HG02571 (cell line): ENCODE data around the gene STOX2.
"Not testable (repeated sequence)": the region's sequence is repeated elsewhere in the genome, so short reads cannot be mapped to it uniquely, and the experiment has no call there.

ENCODE experiments used
- ATAC-seq: cut with Tn5 transposase; IDR thresholded peaks from one replicate; pipeline ENCODE4 v1.9.1; 2021; ENCODE audit warnings: mild to moderate bottlenecking, moderate library complexity; ENCODE audit not compliant: unreplicated experiment

The STOX2 gene

DNA sequence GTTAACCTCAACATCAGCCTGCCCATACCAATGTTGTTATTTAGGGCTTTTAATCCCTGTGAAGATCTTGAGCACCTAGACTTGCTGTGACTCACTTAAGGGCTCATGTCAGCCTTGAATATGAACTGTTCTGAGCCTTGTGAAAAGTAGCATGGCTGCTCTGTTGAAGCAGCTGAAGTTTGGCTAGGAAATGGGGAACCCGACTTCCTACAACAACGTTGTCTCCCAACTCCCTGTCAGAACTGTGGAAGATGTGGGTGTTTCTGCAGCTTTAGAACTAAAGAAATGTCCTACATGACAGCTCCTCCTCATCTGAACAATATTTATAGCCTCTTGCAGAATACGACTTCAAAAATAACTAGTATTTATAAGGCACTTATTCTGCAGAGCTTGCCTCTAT, 27.5 kb downstream of the STOX2 start:
- no peak for ATAC-seq

DNA sequence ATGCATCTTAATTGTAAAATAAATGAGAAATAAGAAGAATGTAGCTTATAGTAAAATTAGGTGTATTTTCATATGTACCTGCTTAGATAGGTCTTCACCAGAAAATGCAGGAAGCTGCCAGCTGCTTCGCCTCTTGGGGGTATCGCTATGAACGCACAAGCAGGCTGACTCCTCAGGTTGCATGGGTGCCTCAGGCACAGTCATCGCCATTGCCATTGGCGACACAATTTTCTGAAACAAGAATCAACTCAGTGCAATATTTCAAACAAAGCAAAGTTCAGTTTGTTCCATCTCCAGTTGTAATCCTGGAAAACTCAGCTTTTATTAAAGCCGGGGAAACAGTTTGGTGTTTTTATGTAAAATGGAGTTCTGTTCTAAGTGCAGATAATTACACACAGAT, 29.7 kb downstream of the STOX2 start:
- ATAC-seq, result no peak

DNA sequence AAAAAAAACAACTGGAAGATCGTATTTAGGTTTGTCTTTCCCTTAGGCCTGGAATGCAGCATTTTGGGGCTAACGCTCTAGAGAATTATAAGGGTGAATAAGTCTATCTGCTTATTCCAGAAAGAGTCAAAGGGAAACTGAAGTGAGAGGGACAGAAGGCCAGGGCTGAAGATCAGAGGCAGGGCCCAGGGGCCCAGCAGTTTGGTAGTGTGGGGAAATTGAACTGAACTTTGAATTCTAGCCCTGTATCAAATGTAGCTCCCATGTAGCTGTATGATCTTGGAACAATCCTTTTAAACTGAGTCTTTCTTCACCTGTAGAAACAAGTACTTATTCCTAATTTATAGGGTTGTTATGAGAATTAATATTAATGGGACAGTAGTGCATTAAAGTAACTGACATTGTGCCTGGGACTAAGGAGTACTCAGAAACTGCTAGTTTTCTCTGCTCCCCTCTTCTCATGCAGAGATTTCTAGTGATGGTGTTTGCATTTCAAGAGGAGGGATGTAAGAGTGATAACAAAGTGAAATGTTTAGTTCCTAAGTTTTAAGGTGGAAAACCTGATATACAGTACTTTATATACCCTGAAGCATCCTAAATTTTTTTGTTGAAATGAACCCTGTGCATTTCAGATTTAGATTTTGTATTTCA, 30.4 kb downstream of the STOX2 start:
- ATAC-seq, result no peak

DNA sequence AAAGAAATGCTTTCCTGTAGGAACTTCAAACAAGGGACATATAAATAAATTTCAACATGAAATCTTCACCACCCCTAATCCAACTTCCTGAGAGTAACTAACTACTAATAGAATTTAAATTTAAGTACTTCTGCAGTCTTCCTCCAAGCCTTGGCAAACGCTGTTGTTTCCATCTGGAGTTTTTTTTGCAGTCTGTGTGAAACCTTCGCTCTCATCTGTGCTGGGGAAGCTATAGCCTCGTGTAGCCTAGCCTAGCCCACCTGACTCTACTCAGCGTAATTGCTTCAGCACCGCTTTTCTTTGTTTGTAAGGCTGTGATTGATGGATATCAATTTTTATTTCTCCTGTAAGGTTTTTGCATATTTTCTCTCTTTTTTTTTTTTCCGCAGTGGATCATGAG, 30.9 kb downstream of the STOX2 start:
- no peak for ATAC-seq

DNA sequence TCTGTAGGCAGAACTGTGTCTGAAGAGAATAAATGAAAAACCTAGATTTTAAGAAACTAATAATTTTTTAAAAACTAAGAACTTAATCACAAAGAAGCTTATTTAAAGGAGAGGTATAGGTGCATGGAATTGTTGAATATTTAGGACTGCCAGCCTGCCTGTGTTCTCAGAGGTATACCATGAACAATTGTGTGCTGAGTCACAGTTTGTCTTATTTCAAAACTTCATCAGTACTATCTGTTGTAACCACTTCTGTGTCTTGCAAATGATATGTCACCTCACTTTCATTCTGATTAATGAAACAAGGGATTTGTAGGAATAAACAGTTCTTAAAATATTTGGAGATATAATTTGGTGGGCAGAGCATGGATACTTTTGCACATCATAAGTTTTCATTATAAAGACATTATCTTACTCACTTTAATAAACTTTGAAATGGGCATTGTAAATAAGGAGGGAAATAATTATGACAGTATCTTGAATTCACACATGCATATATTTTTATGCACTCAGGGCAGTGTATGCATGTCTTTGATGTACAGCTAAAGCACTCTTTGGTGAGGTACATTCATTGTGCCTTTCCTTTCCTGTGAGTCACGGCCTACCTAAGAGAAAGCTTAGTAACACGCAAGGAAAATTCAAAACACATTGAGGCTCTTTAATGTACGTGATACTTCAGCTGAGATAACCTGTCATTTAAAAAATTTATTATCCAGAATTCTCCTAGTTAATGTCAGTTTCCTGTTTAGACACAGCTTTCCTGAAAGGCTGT, 31.7 kb downstream of the STOX2 start:
- ATAC-seq, result no peak

DNA sequence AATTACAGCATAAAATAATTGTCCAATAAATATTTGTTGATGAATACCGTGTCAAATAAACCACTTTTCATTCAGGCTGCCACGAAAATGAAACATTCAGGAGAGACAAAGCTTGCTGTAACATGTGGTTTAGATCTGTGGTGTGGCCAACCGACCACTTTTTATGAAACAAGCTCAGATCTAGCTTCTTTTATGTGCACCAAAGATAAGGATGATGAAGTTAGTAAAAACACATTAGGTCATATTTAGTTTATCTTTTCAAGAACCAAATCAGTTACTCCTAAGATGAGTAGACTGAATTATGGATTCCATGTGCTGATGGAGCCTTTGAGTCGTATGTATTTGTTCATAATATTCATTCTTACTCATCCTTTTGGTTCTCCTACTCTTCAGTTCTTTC, 35.8 kb downstream of the STOX2 start:
- ATAC-seq, result no peak

DNA sequence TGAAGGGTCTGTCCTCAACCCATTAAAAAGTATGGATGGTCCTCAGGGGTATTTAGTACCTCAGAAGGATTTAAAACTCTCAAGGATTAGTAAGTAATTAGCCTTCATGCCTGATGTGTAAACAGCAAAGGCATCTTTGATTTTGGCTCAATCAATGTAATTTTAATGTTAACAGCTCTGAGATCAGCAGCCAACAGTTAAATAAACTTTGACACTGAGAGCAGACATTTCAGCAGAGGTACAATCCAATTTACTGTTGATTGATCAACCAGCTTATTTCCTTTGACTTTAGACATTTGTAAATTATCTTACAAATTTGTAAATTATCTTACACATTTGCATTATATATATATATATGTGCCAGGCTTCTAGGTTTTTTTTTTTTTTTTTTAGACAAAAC, 36.9 kb downstream of the STOX2 start:
- ATAC-seq, result no peak

DNA sequence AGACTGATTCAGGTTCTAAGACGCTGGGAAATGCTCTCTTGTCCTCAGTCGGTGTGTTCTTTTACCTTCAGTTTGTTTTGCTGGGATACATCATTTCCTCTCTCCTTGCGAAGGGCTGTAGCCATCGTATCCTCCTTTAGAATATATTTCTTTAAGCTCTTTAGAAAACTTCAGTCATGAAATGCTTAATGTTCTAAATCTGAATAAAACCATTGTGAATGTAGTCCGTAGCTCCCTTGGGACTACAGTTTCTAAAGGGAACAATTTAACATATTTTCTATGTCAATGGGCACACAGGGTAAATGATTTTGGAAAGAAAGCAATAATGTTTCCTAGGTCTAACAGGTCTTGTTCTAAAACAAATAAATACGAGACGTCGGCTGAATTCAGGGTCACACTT, 40.6 kb downstream of the STOX2 start:
- no peak for ATAC-seq

DNA sequence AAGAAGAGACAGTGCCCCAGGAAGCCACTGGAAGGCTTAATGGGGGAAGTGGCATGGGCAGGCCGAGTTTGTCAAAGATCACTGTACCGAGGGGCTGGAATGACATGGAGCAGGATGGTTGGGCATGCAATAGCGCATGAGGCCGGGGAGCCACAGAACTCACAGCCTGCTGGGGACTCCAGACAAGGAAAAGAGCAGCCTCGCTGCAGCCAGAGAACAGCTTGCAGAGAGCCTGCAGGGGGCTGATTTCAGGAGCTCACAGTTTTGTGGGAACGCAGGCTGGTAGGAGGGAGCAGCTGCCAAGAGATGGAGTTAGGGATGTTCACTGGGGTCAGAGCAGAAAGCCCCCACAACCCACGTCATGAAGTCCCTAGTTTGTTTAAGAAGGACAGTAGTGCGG, 45.4 kb downstream of the STOX2 start:
- ATAC-seq, result no peak

DNA sequence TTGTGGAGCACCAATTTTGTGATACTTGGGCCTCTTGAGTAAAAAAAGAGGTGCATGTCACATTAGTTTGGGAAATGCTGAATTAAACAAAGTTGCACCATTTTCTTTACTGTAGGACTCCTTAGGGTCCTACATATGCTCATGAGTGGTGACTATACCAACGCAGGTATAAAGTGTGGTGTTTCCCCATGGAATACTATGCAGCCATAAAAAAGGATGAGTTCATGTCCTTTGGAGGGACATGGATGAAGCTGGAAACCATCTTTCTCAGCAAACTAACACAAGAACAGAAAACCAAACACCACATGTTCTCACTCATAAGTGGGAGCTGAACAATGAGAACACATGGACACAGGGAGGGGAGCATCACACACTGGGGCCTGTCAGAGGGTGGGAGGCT, 47.5 kb downstream of the STOX2 start:
- not testable (repeated sequence) for ATAC-seq

DNA sequence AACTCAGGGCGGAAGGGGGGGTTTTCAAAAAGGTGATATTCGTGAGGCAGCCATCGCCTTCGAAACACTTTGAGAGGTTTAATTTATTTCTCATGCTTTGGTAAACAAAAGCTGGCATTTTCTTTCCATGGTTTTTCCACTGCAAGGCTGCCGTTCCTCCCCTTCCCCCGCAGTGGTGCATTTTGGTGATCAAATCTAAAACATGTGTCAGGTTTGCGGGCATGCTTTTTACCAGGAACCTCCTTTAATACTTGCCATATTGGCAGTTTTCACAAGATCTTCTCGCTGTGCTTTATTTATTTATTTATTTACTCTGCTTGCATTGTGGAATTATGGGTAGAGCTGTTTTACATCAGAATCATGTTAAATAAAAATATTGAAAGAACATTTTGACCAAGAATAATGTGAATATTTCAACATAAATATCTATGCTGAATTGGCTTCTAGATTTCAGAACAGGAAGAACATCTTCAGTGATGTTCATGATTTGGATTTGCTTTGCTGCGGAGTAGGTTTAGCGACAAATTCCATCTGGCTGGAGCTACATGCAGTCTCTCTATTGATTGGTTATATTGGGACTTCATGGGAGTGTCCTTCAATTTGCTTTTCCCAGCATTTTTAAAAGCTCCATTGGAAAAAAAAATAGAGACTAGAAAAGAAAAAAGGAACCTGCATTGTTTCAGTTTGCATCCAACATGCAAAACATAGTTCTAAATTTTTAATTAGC, 54.4 kb downstream of the STOX2 start:
- no peak for ATAC-seq

DNA sequence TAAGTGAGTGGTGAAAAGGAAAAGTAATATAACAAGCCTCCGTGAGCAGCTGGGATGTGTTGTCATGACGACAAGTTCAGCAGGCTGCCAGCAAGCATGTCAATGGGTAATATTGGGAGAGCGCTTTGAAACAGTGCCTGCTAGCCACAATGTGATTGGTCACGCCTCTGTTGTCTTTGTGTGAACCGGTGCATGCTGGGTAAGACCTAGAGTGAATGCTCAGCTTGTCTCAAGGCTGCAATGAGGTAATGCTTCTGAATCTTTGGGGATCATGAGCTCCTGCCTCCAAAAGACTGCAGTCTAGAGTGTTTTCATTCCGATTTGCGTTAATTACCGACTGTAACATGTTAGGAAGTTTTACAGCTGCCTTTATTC, 54.9 kb downstream of the STOX2 start:
- no peak for ATAC-seq

DNA sequence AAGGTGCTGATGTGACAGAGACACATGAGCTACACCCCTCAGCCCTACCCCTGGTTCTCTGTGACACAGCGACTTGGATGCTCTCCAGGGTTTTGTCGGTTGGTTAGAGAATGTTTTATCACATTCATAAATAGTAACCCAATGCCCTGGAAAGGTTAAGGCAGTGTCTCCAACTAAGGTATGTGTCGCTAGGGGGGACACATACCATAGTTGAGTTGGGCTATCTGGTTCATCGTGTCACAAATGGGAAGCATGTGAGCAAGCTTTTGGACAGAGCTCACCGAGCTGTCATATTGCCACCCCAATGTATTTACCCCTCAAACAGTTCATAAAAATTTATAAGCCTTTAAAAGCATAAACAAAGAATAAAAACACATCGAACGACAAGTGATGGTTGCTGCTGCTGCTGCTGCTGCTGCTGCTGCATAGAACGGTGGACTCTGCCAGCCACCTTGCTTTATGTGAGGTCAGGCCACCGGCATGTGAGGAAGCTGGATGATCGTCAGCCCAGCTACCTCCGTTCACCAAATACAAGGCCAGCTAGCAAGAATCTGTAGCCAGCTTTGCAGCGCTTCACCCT, 55.9 kb downstream of the STOX2 start:
- ATAC-seq, result no peak

DNA sequence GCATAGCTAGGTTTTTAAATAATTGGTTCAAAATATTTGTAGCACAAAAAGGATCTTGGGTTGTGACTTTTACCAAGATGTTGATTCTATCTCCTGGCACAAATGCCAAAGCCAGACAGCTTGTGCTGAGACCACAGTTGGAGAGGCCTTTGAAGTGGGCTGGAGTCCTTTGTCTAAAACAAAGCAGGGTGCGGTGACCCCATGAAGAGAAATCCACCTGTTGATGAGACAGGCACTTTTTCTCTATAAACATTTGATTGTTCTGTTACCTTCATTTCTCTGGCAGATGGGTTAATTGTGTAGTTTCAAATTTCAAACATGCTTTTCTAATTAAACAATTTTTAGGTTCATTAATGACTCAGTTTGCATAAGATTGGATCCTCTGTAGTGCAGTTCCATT, 56.7 kb downstream of the STOX2 start:
- no peak for ATAC-seq

DNA sequence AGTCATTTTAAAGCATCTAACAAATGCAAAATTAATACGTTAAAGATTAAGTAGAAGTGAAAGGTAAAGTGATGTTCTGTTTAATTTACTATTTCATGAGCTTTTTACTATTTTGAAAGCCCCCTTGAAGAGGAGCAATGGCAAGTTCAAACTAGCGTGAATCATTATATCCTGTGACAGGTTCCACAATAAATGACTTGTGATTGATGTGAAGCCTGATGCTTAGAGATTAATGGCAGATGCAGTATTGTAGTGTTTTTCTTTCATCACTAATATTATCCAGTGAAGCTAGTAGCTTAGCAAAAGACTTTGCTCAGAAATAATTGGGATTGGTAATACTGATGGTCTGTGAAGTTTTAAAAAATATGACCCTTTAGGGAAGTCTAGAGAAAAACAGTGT, 57.3 kb downstream of the STOX2 start:
- no peak for ATAC-seq

DNA sequence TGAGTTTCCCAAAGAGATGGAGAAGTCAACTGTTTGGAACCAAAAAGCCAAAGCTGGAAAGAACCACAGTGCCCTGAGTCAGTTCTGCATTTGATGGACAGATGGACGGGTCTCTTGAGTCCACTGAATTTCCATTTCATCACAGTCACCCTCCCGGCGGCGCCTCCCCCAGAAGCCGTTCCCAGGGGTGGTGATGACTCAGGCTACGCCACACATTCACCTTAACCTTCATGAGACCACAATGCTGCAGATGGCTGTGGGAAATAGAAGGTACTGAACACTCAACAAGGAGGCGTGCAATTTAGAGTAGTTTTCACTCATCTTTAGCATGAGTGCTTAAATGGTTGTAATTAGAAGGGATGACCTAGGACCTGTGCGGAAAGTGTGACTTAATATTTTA, 61.3 kb downstream of the STOX2 start:
- no peak for ATAC-seq

DNA sequence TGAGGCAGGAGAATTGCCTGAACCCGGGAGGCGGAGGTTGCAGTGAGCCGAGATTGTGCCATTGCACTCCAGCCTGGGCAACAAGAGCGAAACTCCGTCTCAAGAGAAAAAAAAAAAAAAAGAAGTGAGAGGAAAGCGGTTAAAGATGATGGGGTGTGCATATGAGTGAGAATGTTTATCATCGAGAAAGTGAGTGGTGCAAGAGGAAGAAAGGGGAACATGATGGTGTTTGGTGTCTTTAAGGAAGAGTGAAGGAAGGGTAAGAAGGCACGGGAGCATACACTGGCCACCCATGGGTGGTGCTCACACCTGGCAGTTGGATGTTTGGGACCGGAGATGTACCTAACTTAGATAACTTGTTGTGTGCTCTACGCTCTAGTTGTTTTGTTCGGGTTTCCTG, 62.2 kb downstream of the STOX2 start:
- no peak for ATAC-seq

DNA sequence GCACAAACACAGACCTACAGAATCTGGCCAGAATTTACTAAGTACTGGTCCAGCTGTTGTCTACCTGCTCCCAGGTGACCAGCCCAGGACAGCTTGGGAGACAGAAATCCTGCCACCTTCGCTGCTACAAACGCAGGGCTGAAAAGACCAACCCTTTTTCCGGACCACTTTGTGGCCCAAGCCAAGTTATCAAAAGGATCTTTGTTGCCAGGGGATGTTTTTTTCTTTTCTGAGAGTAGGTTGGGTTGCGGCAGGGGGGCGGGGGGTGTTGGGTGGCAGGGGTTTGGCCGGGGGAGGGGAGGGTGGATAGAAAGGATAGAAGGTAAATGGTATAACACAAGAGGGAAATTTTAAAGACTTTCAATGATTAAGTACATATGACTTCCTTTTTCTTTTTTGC, 63.4 kb downstream of the STOX2 start:
- ATAC-seq, result no peak

DNA sequence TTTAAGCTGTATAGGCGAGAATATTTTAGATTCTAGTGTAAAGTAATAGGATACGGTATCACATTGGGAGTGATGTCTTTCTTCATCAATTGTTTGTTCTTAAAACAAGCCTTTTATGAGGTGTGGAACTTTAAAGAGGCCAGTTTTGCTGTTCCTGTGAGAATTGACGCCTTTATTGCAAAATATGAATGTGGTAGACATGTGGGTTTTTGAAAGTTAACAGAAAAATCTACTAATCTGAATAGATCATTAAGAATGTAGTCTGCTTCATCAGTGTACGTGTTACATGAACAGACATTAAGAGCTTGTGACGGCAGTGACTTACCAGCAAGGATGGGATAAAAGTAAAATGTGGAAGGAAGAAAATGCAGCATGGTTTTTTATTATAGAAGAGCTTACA, 63.8 kb downstream of the STOX2 start:
- no peak for ATAC-seq

DNA sequence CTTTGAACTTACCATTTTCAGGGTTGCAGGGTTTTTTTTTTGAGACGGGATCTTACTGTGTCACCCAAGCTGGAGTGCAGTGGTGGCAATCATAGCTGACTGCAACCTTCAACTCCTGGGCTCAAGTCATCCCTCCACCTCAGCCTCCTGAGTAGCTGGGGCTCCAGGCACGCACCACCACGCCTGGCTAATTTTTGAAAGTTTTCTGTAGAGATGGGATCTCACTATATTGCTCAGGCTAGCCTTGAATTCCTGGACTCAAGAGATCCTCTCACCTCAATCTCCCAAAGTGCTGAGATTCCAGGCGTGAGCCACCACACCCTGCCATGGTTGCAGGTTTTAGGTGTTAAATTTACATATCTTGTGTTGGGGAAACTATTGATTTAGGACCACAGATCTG, 64.5 kb downstream of the STOX2 start:
- no peak for ATAC-seq

DNA sequence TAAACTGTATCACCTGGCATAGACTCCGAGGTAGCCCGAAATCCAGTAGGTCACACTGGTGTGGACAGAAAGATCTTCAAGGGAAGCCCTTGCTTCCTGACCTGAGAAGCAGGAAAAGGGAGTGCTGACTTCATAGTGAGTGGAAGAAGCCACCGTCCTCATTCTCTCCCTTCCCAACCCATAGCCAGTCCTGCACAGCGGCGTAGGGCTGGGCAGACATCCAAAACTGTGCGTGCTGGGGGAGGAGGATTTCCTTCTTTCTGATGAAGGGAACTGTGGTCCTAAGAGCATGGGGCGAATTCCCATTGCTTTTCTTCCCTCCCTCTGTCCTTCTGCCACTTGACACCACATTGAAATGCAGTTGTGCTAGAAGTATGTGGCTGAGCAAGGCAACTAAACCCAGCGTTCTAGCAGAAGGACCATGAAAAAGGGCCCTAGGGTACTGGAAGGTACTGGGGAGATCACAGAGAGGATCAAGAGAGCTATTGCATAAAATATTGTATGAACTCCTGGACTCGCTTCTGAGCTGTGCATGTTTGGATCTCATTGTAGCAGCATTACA, 66.9 kb downstream of the STOX2 start:
- ATAC-seq, result no peak

DNA sequence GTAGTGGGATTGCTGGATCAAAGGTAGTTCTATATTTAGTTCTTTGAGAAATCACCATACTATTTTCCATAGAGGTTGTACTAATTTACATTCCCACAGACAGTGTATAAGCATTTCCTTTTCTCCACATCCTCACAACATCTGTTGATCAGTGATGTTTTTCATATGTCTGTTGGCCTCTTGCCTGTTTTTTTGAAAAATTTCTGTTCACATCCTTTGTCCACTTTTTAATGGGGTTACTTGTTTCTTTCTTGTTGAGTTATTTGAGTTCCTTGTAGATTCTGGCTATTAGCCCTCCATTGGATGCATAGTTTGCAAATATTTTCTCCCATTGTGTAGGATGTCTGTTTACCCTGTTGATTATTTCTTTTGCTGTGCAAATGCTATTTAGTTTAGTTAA, 72.6 kb downstream of the STOX2 start:
- no peak for ATAC-seq
